K562 (cell line): Measurements from ENCODE around the gene SLC34A1. TPM values are rescaled to one million over a fixed set of nuclear protein-coding genes. Genes with fewer than 3 reads are reported as not detected.

ENCODE experiments used
- CHD2 ChIP-seq: IDR thresholded peaks from 2 replicates; pipeline ENCODE4 v1.6.1; 2011; ENCODE audit warnings: low read depth, low read length
- GTF2A2 ChIP-seq: IDR thresholded peaks from 2 replicates; pipeline ENCODE4 v1.6.1; 2016; ENCODE audit warnings: mild to moderate bottlenecking, missing genetic modification characterization, missing compliant biosample characterization
- POLR2A ChIP-seq: fragments of 450-650 bp; conservative IDR thresholded peaks from 2 replicates; pipeline ENCODE4 v1.6.1; 2016
- REST ChIP-seq, 2 experiments: fragments of 450-650 bp; formaldehyde crosslinking in 1 of 2; IDR thresholded peaks; 2 replicates each; pipeline versions ENCODE4 v1.4.0 to v1.6.1; 2014 to 2020; ENCODE audit warnings: mild to moderate bottlenecking in 2 of 2, borderline replicate concordance in 1 of 2, low read depth in 1 of 2
- THAP7 ChIP-seq: fragments of 250-450 bp; sonication (Bioruptor Pico); IDR thresholded peaks from 2 replicates; pipeline ENCODE4 v1.5.0; 2021
- ZBTB9 ChIP-seq: fragments of 450-650 bp; formaldehyde crosslinking; IDR thresholded peaks from 2 replicates; pipeline ENCODE4 v1.4.0; 2020; ENCODE audit warnings: mild to moderate bottlenecking, moderate library complexity
- ZNF311 ChIP-seq: fragments of 250-450 bp; sonication (Bioruptor Pico); IDR thresholded peaks from 2 replicates; pipeline ENCODE4 v1.4.0; 2020; ENCODE audit warnings: mild to moderate bottlenecking, moderate library complexity
- ZNF830 ChIP-seq: fragments of 250-450 bp; sonication (Bioruptor Pico); IDR thresholded peaks from 2 replicates; pipeline ENCODE4 v1.5.0; 2021; ENCODE audit warnings: mild to moderate bottlenecking
- ZSCAN29 ChIP-seq: fragments of 450-650 bp; IDR thresholded peaks from 2 replicates; pipeline ENCODE4 v1.6.1; 2017
- polyA plus RNA-seq, 8 experiments: library from polyadenylated mRNA; depleted of rRNA in 4 of 8; stranded (reverse) in 5 of 8; unstranded in 3 of 8; fragments of >200 nt; fragmentation: Nextera tagmentation in 2 of 8; fragmentation: Illumina TruSeq in 1 of 8; extraction: Ambion mirVana in 2 of 8; extraction: Trizol in 1 of 8; gene quantifications; 2 replicates each; pipeline versions ENCODE4 v1.2.1 to v1.2.3, GENCODE V29; 2011 to 2014; ENCODE audit warnings: inconsistent platforms in 1 of 8, missing spikeins in 1 of 8
- total RNA-seq, 7 experiments: library from RNA; depleted of rRNA in 6 of 7; stranded (reverse); fragments of >200 nt in 6 of 7; fragmentation: Illumina TruSeq in 2 of 7; extraction: Trizol in 2 of 7; gene quantifications; 2 replicates each; pipeline versions ENCODE4 v1.2.1 to v1.2.3, GENCODE V29; 2011 to 2021; ENCODE audit warnings: low replicate concordance in 1 of 7
- TF ChIP-seq, protein P1 (sequence below): sonication (generic); formaldehyde crosslinking; IDR thresholded peaks from 2 replicates; pipeline ENCODE4 v1.8.1; 2023; ENCODE audit warnings: mild to moderate bottlenecking, missing genetic modification reagents
- TF ChIP-seq, protein P2 (sequence below): fragments of 450-650 bp; IDR thresholded peaks from one replicate; pipeline ENCODE4 v1.6.1; 2018; ENCODE audit warnings: mild to moderate bottlenecking, moderate library complexity; ENCODE audit not compliant: partially characterized antibody
- TF ChIP-seq, protein P3 (sequence below), 2 experiments: IDR thresholded peaks in 1 of 2; conservative IDR thresholded peaks in 1 of 2; 2 replicates each; pipeline ENCODE4 v1.6.1; 2016; ENCODE audit warnings: low read depth in 2 of 2, mild to moderate bottlenecking in 1 of 2, missing compliant biosample characterization in 1 of 2, missing genetic modification characterization in 1 of 2, moderate library complexity in 1 of 2

SLC34A1 gene
- total and polyA plus RNA-seq, 9 of the 15 experiments (the other 6 are each of a cell fraction or from before 2014, with no cell fraction given) = not detected

GRCh38 chr5:177363565-177363964, 20.7 kb upstream of the SLC34A1 start (continued):
- TF ChIP-seq, protein P1, sequence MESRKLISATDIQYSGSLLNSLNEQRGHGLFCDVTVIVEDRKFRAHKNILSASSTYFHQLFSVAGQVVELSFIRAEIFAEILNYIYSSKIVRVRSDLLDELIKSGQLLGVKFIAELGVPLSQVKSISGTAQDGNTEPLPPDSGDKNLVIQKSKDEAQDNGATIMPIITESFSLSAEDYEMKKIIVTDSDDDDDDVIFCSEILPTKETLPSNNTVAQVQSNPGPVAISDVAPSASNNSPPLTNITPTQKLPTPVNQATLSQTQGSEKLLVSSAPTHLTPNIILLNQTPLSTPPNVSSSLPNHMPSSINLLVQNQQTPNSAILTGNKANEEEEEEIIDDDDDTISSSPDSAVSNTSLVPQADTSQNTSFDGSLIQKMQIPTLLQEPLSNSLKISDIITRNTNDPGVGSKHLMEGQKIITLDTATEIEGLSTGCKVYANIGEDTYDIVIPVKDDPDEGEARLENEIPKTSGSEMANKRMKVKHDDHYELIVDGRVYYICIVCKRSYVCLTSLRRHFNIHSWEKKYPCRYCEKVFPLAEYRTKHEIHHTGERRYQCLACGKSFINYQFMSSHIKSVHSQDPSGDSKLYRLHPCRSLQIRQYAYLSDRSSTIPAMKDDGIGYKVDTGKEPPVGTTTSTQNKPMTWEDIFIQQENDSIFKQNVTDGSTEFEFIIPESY (CRISPR knock-in tag) = no peak
- no peak for TF ChIP-seq THAP7 (CRISPR knock-in tag)
- no peak for TF ChIP-seq REST (IDR thresholded peaks at IDR 0.05; ENCODE audit: borderline replicate concordance)
- TF ChIP-seq REST (CRISPR knock-in tag; IDR thresholded peaks at IDR 0.05; ENCODE audit: low read depth) = no peak
- TF ChIP-seq ZBTB9 (CRISPR knock-in tag) = no peak
- TF ChIP-seq ZNF311 (CRISPR knock-in tag) = no peak
- TF ChIP-seq, protein P2, sequence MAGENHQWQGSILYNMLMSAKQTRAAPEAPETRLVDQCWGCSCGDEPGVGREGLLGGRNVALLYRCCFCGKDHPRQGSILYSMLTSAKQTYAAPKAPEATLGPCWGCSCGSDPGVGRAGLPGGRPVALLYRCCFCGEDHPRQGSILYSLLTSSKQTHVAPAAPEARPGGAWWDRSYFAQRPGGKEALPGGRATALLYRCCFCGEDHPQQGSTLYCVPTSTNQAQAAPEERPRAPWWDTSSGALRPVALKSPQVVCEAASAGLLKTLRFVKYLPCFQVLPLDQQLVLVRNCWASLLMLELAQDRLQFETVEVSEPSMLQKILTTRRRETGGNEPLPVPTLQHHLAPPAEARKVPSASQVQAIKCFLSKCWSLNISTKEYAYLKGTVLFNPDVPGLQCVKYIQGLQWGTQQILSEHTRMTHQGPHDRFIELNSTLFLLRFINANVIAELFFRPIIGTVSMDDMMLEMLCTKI = no peak
- no peak for TF ChIP-seq POLR2A
- no peak for TF ChIP-seq ZSCAN29
- TF ChIP-seq GTF2A2 (tag) = no peak
- TF ChIP-seq ZNF830 (CRISPR knock-in tag) = no peak
- TF ChIP-seq, protein P3, sequence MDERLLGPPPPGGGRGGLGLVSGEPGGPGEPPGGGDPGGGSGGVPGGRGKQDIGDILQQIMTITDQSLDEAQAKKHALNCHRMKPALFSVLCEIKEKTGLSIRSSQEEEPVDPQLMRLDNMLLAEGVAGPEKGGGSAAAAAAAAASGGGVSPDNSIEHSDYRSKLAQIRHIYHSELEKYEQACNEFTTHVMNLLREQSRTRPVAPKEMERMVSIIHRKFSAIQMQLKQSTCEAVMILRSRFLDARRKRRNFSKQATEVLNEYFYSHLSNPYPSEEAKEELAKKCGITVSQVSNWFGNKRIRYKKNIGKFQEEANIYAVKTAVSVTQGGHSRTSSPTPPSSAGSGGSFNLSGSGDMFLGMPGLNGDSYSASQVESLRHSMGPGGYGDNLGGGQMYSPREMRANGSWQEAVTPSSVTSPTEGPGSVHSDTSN (CRISPR knock-in tag; IDR thresholded peaks at IDR 0.05; ENCODE audit: low read depth) = no peak
- TF ChIP-seq, protein P3 (tag; conservative IDR thresholded peaks at IDR 0.05; ENCODE audit: low read depth) = no peak
- no peak for TF ChIP-seq CHD2
